ENCODE data around the gene SPON2.

DNA sequence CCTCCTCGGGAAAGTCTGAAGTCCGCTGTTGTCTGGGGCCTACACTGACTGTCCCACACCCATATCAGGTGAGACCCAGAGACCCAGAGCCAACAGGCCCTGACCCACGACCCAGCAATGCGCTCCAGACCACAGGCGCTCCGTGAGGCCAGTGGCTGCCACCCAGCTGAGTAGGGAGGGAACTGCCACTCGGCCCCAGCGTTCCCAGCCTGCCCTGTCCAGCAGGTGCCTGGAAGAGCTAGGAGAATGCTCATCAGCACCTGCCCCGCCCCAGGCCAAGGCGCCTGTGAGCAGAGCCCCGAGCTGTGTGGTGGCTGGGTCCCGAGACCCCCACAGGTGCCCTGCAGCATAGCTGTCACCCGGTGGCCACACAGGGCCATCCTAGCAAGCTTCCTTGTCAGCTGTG, 2.7 kb downstream of the SPON2 start:
- TF ChIP-seq ZFP3 (CRISPR knock-in tag; IDR thresholded peaks at IDR 0.05) (no peak), ESRRG (CRISPR knock-in tag; IDR thresholded peaks at IDR 0.05) (no peak), RARB (CRISPR knock-in tag; IDR thresholded peaks at IDR 0.05) (no peak), TOX (CRISPR knock-in tag; IDR thresholded peaks at IDR 0.05; ENCODE audit: borderline replicate concordance) (no peak), TCF4 (CRISPR knock-in tag; IDR thresholded peaks at IDR 0.05; ENCODE audit: borderline replicate concordance) (no peak), ZNF565 (CRISPR knock-in tag; conservative IDR thresholded peaks at IDR 0.05; ENCODE audit: low read depth) (no peak), ARNTL (CRISPR knock-in tag; IDR thresholded peaks at IDR 0.05; ENCODE audit: borderline replicate concordance, low read depth) (no peak), CSDC2 (CRISPR knock-in tag; IDR thresholded peaks at IDR 0.05) (no peak), ZFP30 (CRISPR knock-in tag; IDR thresholded peaks at IDR 0.05) (no peak), ZC3H10 (CRISPR knock-in tag; IDR thresholded peaks at IDR 0.05) (no peak), SNAI2 (CRISPR knock-in tag; IDR thresholded peaks at IDR 0.05) (no peak)
- TF ChIP-seq, protein P1, sequence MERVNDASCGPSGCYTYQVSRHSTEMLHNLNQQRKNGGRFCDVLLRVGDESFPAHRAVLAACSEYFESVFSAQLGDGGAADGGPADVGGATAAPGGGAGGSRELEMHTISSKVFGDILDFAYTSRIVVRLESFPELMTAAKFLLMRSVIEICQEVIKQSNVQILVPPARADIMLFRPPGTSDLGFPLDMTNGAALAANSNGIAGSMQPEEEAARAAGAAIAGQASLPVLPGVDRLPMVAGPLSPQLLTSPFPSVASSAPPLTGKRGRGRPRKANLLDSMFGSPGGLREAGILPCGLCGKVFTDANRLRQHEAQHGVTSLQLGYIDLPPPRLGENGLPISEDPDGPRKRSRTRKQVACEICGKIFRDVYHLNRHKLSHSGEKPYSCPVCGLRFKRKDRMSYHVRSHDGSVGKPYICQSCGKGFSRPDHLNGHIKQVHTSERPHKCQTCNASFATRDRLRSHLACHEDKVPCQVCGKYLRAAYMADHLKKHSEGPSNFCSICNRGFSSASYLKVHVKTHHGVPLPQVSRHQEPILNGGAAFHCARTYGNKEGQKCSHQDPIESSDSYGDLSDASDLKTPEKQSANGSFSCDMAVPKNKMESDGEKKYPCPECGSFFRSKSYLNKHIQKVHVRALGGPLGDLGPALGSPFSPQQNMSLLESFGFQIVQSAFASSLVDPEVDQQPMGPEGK (CRISPR knock-in tag; IDR thresholded peaks at IDR 0.05; ENCODE audit: borderline replicate concordance), result no peak
